ENCODE measurements around the gene GSN.
A peak's percentile ranks its signal among the peaks of the same experiment; 100 is the strongest.

GSN gene

GRCh38 chr9:121259935-121260334 is 8.0 kb upstream of the GSN start:
- H3K27ac Mint-ChIP-seq = no peak overlapping the region
- H3K4me3 Mint-ChIP-seq = no peak overlapping the region
- no peaks in the 10 kb centered on the region for H3K36me3 Mint-ChIP-seq (ENCODE audit: low read depth)
- peaks cover 46% of the 10 kb centered on the region for H3K4me1 Mint-ChIP-seq (ENCODE audit: low read depth)
- H3K27me3 Mint-ChIP-seq = peaks cover 7% of the 10 kb centered on the region
- intact Hi-C loops (cut with micrococcal nuclease) = no loop called here
- H3K9me3 Mint-ChIP-seq = no peaks in the 10 kb centered on the region

- Mint-ChIP-seq H3K4me3 (no peak overlapping the region), H3K9me3 (no peaks in the 10 kb centered on the region), H3K27me3 (peaks cover 7% of the 10 kb centered on the region), H3K36me3 (ENCODE audit: low read depth) (no peaks in the 10 kb centered on the region), H3K4me1 (ENCODE audit: low read depth) (peaks cover 52% of the 10 kb centered on the region), H3K27ac (no peak overlapping the region)
- intact Hi-C loops (cut with micrococcal nuclease) = no loop called here
Observed at GRCh38 chr9:121260457-121261106, 7.4 kb upstream of the GSN start.

GRCh38 chr9:121261107-121261460 is 6.9 kb upstream of the GSN start:
- H3K36me3 Mint-ChIP-seq (ENCODE audit: low read depth) = no peaks in the 10 kb centered on the region
- no peaks in the 10 kb centered on the region for H3K9me3 Mint-ChIP-seq

GRCh38 chr9:121261755-121262154 is 6.2 kb upstream of the GSN start:
- no peak overlapping the region for H3K4me3 Mint-ChIP-seq
- H3K27ac Mint-ChIP-seq = peak overlapping the region; percentile 34
- no peaks in the 10 kb centered on the region for H3K9me3 Mint-ChIP-seq
- no peaks in the 10 kb centered on the region for H3K36me3 Mint-ChIP-seq (ENCODE audit: low read depth)
- intact Hi-C loops (cut with micrococcal nuclease) = no loop called here
- H3K27me3 Mint-ChIP-seq = peaks cover 7% of the 10 kb centered on the region
- peaks cover 59% of the 10 kb centered on the region for H3K4me1 Mint-ChIP-seq (ENCODE audit: low read depth)

More at GRCh38 chr9:121261107-121261460, 6.9 kb upstream of the GSN start:
- intact Hi-C loops (cut with micrococcal nuclease) = no loop called here
- Mint-ChIP-seq H3K27me3 (peaks cover 7% of the 10 kb centered on the region), H3K27ac (peak overlapping the region; percentile 34), H3K4me3 (no peak overlapping the region), H3K4me1 (ENCODE audit: low read depth) (peaks cover 52% of the 10 kb centered on the region)

- peaks cover 65% of the 10 kb centered on the region for H3K4me1 Mint-ChIP-seq (ENCODE audit: low read depth)
- intact Hi-C loops (cut with micrococcal nuclease) = no loop called here
- no peak overlapping the region for H3K4me3 Mint-ChIP-seq
- no peaks in the 10 kb centered on the region for H3K9me3 Mint-ChIP-seq
- H3K36me3 Mint-ChIP-seq (ENCODE audit: low read depth) = peaks cover under 1% of the 10 kb centered on the region
- no peak overlapping the region for H3K27ac Mint-ChIP-seq
- H3K27me3 Mint-ChIP-seq = peaks cover 7% of the 10 kb centered on the region
Observed at GRCh38 chr9:121262423-121262822, 5.5 kb upstream of the GSN start.

GRCh38 chr9:121262953-121263352 is 5.0 kb upstream of the GSN start:
- H3K9me3 Mint-ChIP-seq = no peaks in the 10 kb centered on the region
- peaks cover 65% of the 10 kb centered on the region for H3K4me1 Mint-ChIP-seq (ENCODE audit: low read depth)
- intact Hi-C loops (cut with micrococcal nuclease) = no loop called here
- peaks cover 7% of the 10 kb centered on the region for H3K27me3 Mint-ChIP-seq
- peak overlapping the region; percentile 30 for H3K27ac Mint-ChIP-seq
- peaks cover 6% of the 10 kb centered on the region for H3K36me3 Mint-ChIP-seq (ENCODE audit: low read depth)
- no peak overlapping the region for H3K4me3 Mint-ChIP-seq

GRCh38 chr9:121266356-121266755 is 1.6 kb upstream of the GSN start:
- H3K9me3 Mint-ChIP-seq = no peaks in the 10 kb centered on the region
- intact Hi-C loops (cut with micrococcal nuclease) = loop anchor here (5.0 kb wide), 1 partner anchor 44 kb away; no protein-coding TSS in a partner anchor
- no peaks in the 10 kb centered on the region for H3K27me3 Mint-ChIP-seq
- peaks cover 74% of the 10 kb centered on the region for H3K4me1 Mint-ChIP-seq (ENCODE audit: low read depth)
- no peak overlapping the region for H3K4me3 Mint-ChIP-seq
- H3K36me3 Mint-ChIP-seq (ENCODE audit: low read depth) = peaks cover 40% of the 10 kb centered on the region
- no peak overlapping the region for H3K27ac Mint-ChIP-seq

- peaks cover 74% of the 10 kb centered on the region for H3K4me1 Mint-ChIP-seq (ENCODE audit: low read depth)
- no peaks in the 10 kb centered on the region for H3K9me3 Mint-ChIP-seq
- H3K4me3 Mint-ChIP-seq = peak overlapping the region; percentile 97
- H3K36me3 Mint-ChIP-seq (ENCODE audit: low read depth) = peaks cover 47% of the 10 kb centered on the region
- intact Hi-C loops (cut with micrococcal nuclease) = loop anchor here (5.0 kb wide), 1 partner anchor 45 kb away; no protein-coding TSS in a partner anchor
- H3K27me3 Mint-ChIP-seq = no peaks in the 10 kb centered on the region
- H3K27ac Mint-ChIP-seq = peak overlapping the region; percentile 94
Observed at GRCh38 chr9:121266906-121267650, 884 bp upstream of the GSN start.

GRCh38 chr9:121268598-121268850 is 562 bp downstream of the GSN start:
- Mint-ChIP-seq H3K27me3 (no peaks in the 10 kb centered on the region), H3K9me3 (no peaks in the 10 kb centered on the region), H3K4me3 (peak overlapping the region; percentile 97), H3K27ac (peak overlapping the region; percentile 94), H3K36me3 (ENCODE audit: low read depth) (peaks cover 59% of the 10 kb centered on the region), H3K4me1 (ENCODE audit: low read depth) (peaks cover 75% of the 10 kb centered on the region)
- intact Hi-C loops (cut with micrococcal nuclease) = loop anchor here (2.0 to 5.0 kb wide), 2 partner anchors 14 to 46 kb away; no protein-coding TSS in a partner anchor

GRCh38 chr9:121268851-121269641 is 1.1 kb downstream of the GSN start:
- Mint-ChIP-seq H3K36me3 (ENCODE audit: low read depth) (peaks cover 62% of the 10 kb centered on the region), H3K9me3 (no peaks in the 10 kb centered on the region), H3K27ac (peak overlapping the region; percentile 94), H3K4me3 (peak overlapping the region; percentile 97), H3K27me3 (no peaks in the 10 kb centered on the region), H3K4me1 (ENCODE audit: low read depth) (peaks cover 78% of the 10 kb centered on the region)
- intact Hi-C loops (cut with micrococcal nuclease) = loop anchor here (2.0 to 5.0 kb wide), 2 partner anchors 14 to 47 kb away; no protein-coding TSS in a partner anchor

- peak overlapping the region; percentile 94 for H3K27ac Mint-ChIP-seq
- H3K9me3 Mint-ChIP-seq = no peaks in the 10 kb centered on the region
- intact Hi-C loops (cut with micrococcal nuclease) = loop anchor here (2.0 to 5.0 kb wide), 2 partner anchors 13 to 47 kb away; no protein-coding TSS in a partner anchor
- peak overlapping the region; percentile 97 for H3K4me3 Mint-ChIP-seq
- H3K4me1 Mint-ChIP-seq (ENCODE audit: low read depth) = peaks cover 78% of the 10 kb centered on the region
- peaks cover 69% of the 10 kb centered on the region for H3K36me3 Mint-ChIP-seq (ENCODE audit: low read depth)
- H3K27me3 Mint-ChIP-seq = no peaks in the 10 kb centered on the region
Observed at GRCh38 chr9:121269642-121270254, 1.8 kb downstream of the GSN start.

- intact Hi-C loops (cut with micrococcal nuclease) = no loop called here
- Mint-ChIP-seq H3K4me3 (peak overlapping the region; percentile 97), H3K9me3 (no peaks in the 10 kb centered on the region), H3K27me3 (no peaks in the 10 kb centered on the region), H3K36me3 (ENCODE audit: low read depth) (peaks cover 86% of the 10 kb centered on the region), H3K4me1 (ENCODE audit: low read depth) (peaks cover 76% of the 10 kb centered on the region), H3K27ac (peak overlapping the region; percentile 94)
Observed at GRCh38 chr9:121271368-121272341, 3.7 kb downstream of the GSN start.

All from dendritic cell treated with granulocyte-macrophage colony-stimulating factor and Interleukin-4, amounts not matched to agents 40 ng/mL and 50 ng/mL, for 4 days (primary cell).